DMS53 treated with DMSO at 0.1 percent for 48 hours (cell line): ENCODE results near the gene PLEKHN1.
"Not testable (repeated sequence)": the region's sequence is repeated elsewhere in the genome, so short reads cannot be mapped to it uniquely, and the experiment has no call there.

Source experiments
- DNase-seq: peaks from one replicate; lab custom pipeline; 2025; ENCODE audit not compliant: unreplicated experiment; lab: John Stamatoyannopoulos, UW

The PLEKHN1 gene

DNA sequence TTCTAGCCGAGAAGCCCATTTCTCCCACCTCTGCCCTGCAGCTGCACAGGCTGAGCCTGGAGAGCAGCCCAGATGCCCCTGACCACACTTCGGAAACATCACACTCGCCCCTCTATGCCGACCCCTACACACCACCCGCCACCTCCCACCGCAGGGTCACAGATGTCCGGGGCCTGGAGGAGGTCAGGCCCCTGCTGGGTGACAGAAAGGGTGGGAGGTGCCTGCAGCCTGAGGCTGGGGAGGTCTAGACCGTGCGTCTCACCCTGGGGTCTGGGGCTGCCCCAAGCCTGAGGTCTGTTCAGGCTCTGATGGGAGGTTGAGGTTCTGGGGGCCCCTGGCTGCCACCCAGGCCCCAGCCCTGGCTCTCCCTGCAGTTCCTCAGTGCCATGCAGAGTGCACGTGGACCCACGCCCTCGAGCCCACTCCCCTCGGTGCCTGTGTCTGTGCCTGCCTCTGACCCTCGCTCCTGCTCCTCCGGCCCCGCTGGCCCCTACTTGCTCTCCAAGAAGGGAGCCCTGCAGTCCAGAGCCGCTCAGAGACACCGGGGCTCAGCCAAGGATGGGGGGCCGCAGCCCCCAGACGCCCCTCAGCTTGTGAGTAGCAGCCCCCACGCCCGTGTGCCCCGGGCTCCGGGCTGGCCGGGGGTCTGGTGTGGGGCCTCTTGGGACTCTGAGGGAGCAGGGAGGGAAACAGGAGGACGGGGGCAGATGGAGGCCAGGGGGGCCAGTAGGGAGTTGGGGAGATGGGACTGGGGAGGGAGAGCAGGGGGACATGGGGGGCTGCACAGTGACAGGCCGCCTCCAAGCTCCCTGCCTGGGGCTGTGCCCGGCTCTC, 7.4 kb downstream of the PLEKHN1 start:
- DNase-seq = no peak

DNA sequence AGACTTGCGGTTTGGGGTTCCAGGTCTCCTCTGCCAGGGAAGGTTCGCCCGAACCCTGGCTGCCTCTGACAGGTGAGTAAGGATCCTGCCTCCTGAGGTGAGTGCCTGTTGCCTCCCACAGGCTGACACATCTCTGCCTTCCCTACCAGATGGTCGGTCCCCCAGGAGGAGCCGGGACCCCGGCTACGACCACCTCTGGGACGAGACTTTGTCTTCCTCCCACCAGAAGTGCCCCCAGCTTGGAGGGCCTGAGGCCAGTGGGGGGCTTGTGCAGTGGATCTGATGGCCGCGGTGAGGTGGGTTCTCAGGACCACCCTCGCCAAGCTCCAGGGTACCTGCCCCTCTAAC, 8.0 kb downstream of the PLEKHN1 start:
- no peak for DNase-seq

DNA sequence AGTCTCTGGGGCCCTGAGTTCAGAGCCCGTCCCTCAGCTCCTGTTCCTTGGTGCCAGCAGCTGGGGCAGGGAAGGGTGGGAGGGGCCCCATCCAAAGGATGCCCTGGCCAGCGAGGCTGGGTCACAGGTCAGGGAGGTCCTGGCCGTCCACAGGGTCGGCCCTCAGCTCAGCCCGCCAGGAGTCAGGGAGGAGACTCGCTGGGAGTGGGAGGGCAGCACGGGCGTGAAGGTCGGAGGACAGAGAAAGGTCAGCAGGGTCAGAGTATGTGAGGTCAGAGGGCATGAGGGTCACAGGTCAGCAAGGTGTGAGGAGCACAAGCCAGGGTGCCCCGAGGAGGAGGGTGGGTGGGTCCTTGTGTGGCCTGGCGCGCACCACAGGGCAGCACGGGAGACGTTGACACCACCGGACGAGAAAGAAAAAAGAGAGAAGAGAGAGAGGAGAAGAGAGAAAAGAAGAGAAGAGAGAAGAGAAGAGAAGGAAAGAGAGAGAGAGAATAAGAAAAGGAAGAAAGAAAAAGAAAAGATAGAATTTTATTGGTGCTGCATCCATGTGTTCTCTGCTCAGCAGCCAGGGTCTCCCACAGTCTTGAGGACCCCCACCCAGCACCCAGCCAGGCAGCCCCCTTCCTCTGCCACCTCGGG, 8.5 kb downstream of the PLEKHN1 start:
- no peak for DNase-seq

DNA sequence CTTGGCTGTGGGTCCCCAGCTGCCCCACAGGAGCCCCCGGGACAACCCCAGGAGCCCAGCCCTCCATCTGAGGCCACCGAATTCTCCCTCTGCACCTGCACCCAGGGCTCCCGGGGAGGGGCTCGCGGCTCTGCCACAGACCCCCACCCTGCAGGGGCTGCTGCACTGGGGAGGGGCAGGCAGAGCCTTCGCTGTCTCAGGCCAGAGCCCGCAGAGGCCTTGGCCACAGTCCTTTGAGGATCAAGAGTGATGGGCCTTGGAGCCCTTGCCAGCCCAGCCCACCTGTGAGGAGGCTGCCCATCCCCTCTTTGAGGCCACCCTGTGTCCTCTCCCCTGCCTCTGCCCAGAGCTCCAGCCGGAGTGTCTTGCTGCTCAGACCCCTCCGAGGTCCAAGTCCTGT, 9.1 kb downstream of the PLEKHN1 start:
- DNase-seq = no peak

DNA sequence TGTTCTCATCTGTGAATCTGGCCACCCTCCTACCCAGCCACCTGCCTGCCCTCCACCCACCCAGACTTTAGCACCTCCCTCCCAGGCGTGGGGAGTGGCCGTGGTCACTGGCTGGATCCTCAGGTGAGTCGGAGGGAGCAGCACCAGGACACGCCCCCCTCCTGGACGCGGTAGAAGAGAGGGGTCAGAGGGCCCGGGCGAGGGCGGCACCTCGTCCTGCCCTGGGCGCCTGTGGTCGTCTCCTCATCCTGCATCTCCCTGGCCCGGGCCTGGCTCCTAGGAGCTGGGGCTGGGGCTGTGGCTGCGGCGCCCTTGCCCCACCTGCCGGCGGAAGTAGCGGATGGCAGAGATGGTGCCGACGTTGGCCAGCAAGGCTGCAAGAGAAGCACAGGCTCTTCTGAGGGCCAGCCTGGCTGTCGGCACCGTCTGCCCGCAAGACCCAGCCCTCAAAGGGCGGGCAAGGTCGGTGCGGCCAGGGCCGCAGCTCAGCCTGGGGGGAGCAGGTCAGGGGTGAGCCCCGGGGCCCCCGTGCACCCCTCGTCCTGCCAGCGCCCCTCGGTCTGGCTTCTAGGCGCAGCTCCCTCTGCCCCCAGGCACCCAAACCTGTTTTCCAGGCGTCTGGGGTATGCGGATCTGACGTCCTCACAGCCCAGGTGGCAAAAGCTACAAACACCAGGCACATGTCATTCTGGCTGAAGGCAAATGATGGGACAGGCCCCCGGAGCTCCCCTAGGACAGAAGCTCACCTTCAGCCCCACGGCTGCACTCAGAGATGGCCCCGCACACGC, 9.8 kb downstream of the PLEKHN1 start:
- peak; percentile 70 for DNase-seq

DNA sequence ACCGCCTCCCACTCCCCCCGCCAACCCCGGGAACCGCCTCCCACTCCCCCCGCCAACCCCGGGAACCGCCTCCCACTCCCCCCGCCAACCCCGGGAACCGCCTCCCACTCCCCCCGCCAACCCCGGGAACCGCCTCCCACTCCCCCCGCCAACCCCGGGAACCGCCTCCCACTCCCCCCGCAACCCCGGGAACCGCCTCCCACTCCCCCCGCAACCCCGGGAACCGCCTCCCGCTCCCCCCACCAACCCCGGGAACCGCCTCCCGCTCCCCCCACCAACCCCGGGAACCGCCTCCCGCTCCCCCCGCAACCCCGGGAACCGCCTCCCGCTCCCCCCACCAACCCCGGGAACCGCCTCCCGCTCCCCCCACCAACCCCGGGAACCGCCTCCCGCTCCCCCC, 10.5 kb downstream of the PLEKHN1 start:
- not testable (repeated sequence) for DNase-seq

DNA sequence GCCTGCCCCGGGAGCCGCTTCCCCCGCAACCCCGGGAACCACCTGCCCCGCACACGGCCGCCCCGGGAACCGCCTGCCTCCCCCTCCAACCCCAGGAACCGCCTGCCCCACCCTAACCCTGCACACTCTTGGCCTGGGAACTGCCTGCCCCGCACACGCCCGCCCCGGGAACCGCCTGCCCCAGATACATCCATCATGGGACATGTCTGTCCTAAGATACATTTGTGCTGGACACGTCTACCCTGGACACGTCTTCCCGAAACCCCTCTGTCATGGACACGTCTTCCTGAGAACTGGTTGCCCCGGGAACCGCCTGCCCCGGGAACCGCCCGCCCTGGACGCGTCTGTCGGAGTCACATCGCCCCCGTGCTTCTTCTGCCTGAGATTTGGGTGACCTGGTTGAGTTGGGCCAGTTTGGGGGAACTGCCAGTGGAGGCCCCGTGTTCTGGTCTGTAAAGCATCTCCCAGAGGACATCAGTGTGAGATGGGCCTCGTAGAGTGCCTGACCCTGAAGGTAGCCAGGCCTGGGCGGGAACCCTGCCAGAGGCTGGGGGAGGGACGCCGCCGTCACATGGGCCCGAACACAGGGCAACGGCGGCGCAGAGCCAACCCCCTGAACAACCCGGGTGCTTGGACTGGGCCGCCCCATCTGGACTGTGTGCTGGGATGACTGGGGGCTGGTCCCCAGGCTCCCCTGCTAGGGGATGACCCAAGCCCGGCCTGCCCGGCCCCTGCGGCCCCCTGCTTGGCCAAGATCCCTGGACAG, 12.0 kb downstream of the PLEKHN1 start:
- peak; percentile 10 for DNase-seq

DNA sequence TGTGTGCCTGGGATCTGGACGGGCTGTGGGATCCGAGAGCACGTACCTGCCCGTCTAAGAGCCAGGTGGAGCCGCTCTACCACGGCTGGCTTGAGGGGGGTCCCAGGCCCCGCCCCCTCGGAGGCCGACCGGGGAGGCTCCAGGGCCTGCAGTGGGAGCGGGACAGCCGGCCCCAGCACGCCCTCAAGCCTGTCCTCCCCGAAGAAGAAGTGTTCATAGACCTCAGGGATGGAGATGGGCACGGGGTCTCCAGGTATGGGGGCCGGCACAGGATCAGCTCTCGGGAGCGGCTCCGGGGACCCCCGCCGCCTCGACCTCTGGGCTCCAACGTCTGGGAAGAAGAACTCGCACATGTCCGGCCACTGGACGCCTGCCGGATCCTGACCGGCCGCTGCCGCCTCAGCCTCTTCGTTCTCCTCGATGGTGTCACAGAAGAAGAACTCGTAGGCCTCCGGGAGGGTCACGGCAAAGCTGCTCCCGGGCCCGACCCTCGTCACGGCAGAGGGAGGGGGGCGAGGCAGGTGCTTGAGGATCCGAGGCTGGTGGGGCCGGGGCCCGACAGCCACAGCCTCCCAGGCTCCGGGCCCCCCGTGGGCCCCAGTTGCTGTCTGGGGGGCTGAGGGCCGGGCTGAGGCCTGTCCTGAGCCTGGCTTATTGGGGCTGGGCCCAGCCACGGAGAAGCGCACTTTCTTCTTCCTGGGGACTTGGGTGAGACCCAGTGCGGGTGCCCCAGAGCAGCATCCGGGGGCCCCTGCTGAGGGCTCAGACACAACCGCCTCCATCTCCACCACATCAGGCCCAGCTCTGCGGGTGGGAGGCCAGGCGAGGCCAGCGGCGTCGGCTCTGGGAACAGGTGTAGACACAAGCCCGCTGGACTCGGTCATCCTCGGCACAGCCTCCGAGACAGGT, 12.8 kb downstream of the PLEKHN1 start:
- no peak for DNase-seq

DNA sequence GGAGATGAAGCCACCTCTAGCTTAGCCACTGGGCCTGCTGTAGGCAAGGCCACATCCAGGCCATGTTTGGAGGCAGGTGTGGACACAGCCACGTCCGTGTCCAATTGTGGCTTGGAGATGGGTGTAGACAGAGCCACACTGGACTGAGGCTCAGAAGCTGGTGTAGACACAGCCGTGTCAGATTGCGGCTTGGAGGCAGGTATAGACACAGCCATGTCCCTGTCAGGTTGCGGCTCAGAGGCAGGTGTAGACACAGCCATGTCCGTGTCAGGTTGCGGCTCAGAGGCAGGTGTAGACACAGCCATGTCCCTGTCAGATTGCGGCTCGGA, 13.4 kb downstream of the PLEKHN1 start:
- DNase-seq = no peak

DNA sequence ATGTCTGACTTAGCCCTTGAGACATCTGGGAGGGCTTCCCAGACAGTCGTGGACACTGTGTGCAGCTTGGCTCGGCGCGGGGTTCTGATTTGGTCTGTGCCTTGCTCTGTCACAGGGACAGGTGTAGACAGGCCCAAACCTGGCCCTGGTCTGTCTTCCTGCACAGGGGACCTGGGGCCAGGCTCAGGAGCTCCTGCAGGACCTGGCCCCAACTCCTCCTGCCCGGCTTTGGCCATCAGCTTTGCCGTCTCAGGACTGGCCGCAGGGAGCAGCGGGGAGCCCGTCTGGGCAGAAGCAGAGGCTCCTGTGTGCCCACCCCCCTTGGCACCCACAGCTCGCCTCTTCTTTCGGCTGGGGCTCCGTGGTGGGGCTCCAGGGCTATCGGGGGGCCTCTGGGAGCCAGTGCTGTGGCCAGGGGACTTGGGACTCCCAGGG, 13.9 kb downstream of the PLEKHN1 start:
- DNase-seq = no peak

DNA sequence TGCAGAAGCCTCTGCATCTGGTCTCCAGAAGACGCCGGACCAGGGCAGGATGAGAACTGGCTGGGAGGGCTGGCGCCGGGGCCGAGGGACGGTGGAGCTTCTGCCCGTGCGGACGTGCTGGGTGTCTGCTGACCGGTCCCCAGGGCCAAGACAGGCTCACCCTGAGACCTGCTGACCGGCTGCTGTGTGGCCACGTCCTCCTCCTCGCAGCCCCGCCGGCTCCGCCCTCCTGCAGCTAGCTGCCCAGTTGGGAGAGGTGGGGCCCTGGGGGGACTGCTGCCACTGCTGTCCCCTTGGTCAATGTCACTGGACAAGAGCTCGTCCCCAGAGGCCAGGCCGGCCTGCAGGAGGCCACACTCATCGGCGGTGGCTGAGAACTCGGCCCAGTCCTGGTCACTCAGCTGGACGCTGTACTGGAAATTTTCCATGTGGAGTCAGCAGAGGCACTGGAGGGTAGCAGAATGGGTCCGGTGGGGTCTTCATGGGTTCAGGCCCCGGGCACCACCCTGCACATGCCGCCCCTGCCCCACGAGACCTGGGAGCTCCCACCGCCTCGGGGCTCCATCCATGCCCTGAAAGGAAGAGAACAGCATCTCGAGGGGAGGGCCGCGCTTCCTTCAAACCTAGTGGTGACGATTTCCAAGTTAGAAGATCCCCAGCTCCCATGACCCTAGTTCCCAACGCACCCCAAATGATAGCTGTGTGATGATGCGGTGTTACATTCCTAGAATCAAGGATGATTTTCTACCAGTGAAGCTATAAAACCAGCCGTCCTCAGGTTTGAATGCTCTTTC, 14.5 kb downstream of the PLEKHN1 start:
- DNase-seq = no peak

DNA sequence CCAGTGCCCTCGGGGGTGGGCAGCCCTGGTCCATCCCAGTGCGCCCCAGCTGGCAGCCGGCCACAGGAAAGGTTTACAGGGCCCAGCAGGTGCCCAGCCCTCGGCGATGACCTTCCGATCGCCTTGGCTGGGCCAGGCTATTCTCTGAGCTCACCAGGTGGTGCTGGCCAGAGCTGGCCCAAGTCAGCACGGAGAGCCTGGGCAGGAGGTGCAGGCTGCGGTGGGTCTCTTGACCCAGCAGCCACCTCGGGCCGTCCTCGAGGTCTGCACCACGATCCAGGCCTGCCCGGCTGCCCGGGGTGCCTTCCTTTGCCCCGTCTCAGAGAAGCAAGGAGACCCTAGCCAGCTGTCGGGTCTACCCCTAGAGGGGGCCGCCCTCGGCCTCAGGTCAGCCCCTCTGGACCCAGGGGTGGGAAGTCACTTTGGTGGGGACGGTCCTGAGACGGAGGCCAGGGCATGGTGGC, 15.2 kb downstream of the PLEKHN1 start:
- no peak for DNase-seq

DNA sequence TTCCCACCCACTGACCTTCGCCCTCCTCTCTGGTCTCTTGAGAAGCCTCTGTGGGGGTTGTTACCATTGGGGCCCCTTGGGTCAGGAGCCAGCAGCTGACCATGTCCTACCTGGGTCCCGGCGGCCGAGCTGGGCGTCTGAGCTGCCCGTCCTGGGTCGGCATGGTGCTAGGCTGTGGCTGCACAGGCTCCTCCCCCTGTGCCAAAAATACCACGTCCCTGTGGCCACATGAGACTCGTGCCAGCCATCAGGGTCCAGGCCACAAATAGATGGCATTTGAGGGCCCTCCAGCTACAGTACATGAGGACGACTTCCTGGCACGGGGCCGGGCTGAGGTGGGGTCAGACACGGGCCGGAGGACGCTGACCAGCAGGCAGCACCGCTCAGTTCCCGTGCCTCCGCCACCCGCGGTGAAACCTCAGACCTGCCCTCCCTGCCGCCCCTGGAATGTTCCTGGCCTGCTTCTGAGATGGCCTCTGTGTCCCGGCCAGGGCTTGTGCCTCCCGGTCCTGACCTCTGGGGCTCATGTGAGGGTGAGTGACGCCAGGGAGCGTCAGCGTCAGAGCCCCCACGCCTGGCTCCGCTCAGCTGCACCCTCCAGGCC, 15.8 kb downstream of the PLEKHN1 start, which contains the start of gene PERM1:
Gene PERM1, minus strand, starts transcription at position 139 of the 604 bp plus-strand sequence. CDS start 1,064 bp downstream, outside the sequence.
- no peak for DNase-seq

DNA sequence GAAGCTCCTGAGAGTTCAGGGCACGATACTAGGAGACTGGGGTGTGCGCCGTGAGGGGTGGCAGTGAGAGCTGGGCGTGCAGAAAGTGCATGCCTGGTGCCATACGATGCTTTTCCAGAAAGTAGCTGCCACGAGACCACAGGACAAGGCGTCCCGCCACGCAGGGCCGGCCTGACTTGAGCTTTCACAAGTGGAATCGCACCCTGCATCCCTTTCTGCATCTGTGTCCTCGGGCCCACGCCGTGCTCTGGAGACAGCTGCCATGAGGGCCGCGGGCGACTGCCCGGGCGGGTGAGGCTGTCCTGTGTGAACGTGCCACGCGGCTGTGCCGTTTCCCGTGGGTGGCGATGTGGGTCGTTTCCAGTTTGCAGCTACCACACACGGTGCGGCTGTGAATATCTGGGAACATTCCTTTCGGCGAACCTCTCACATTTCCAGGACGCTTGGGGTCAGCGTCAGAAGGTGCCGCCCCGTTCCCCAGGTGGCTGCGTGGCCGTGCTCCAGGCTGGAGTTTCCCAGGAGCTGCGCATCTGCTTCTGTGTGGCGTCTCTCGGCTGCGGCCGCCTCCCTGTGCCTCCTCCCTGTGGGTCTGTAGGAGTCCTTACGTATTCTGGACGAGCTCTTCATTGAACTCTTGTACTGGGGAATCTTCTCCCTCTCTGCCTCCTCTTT, 16.6 kb downstream of the PLEKHN1 start:
- DNase-seq = no peak

DNA sequence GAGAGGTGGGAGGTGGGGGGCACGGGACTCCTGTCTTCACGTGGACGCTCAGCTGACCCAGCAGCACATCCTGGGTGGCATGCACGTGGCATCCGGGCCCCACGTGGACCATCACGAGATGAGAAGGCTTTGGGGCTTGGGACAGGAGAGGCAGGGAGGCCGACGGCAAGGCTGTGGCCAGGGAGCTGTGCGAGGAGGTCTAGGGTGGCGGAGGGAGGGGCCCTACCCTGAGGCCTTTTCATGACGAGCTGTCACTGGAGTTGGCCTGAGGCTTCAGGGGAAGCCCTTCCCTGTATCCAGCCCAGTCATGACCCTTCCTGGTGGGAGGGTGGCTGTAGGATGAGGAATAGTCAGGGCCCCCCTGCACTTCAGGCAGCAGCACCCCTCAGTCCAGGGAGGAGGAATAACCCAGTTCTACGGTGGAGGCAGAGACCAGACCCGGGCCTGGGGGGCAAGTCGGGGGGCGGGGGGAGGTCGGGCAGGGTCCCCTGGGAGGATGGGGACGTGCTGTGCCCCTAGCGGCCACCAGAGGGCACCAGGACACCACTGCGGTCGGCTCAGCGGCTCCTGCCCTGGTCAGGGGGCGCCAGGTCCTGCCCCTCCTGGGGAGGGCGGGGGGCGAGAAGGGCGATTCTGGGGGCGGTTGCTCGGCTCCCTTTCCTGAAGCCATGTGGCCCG, 17.7 kb downstream of the PLEKHN1 start:
- DNase-seq = no peak

DNA sequence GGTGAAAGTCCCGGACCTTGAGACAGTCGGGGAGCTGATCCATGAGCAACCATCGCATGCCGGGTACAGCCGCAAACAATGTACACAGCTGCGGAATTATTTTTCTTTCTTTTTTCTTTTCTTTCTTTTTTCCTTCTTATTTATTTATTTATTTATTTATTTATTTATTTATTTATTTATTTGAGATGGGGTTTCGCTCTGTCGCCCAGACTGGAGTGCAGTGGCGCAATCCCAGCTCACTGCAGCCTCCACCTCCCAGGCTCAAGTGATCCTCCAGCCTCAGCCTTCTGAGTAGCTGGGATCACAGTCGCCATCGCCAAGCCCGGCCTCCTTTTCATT, 18.2 kb downstream of the PLEKHN1 start:
- DNase-seq = no peak

DNA sequence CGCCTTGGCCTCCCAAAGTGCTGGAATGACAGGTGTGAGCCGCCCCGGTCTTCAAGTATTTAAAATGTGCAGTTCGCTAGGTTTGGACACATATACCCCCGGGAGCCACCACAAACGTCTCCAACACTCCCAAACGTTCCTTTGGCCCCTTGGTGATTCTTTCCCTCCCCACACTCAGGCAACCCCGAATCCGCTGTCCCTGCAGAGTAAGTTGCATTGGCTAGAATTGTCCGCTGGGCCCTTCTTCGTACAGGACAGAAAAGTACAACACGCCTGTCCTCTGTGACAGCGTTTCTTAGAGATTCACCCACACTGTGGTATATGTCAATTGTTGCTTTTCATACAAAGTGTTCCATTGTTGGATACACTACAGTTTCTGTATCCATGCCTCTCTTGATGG, 18.8 kb downstream of the PLEKHN1 start:
- DNase-seq = no peak

DNA sequence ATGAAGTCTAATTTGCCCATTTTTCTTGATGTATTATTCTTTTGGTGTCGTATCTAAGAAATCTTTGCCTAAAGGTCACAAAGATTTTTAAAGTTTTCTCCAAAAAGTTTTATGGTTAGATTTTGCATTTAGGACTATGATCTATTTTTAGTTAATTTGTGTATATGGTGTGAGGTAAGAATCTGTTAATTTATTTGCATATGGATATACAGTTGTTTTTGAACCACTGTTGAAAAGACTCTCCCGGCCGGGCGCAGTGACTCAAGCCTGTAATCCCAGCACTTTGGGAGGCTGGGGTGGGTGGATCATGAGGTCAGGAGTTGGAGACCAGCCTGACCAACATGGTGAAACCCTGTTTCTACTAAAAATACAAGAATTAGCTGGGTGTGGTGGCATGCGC, 21.8 kb downstream of the PLEKHN1 start:
- DNase-seq = not testable (repeated sequence)
